GM19468 (cell line): ENCODE measurements around the gene PCDHGB7.
"Not testable (repeated sequence)": the region's sequence is repeated elsewhere in the genome, so short reads cannot be mapped to it uniquely, and the experiment has no call there.

Experiments
- ATAC-seq: cut with Tn5 transposase; IDR thresholded peaks from one replicate; pipeline ENCODE4 v1.9.1; 2021; ENCODE audit warnings: mild to moderate bottlenecking, moderate library complexity, moderate number of reproducible peaks; ENCODE audit not compliant: unreplicated experiment; ENCODE audit errors: extremely low read depth

PCDHGB7 gene

DNA sequence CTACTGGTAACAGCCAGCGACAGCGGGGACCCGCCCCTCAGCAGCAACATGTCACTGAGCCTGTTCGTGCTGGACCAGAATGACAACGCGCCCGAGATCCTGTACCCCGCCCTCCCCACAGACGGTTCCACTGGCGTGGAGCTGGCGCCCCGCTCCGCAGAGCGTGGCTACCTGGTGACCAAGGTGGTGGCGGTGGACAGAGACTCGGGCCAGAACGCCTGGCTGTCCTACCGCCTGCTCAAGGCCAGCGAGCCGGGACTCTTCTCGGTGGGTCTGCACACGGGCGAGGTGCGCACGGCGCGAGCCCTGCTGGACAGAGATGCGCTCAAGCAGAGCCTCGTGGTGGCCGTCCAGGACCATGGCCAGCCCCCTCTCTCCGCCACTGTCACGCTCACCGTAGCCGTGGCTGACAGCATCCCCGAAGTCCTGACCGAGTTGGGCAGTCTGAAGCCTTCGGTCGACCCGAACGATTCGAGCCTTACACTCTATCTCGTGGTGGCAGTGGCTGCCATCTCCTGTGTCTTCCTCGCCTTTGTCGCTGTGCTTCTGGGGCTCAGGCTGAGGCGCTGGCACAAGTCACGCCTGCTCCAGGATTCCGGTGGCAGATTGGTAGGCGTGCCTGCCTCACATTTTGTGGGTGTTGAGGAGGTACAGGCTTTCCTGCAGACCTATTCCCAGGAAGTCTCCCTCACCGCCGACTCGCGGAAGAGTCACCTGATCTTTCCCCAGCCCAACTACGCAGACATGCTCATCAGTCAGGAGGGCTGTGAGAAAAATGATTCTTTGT, 22.9 kb upstream of the PCDHGB7 start:
- ATAC-seq, result not testable (repeated sequence)

DNA sequence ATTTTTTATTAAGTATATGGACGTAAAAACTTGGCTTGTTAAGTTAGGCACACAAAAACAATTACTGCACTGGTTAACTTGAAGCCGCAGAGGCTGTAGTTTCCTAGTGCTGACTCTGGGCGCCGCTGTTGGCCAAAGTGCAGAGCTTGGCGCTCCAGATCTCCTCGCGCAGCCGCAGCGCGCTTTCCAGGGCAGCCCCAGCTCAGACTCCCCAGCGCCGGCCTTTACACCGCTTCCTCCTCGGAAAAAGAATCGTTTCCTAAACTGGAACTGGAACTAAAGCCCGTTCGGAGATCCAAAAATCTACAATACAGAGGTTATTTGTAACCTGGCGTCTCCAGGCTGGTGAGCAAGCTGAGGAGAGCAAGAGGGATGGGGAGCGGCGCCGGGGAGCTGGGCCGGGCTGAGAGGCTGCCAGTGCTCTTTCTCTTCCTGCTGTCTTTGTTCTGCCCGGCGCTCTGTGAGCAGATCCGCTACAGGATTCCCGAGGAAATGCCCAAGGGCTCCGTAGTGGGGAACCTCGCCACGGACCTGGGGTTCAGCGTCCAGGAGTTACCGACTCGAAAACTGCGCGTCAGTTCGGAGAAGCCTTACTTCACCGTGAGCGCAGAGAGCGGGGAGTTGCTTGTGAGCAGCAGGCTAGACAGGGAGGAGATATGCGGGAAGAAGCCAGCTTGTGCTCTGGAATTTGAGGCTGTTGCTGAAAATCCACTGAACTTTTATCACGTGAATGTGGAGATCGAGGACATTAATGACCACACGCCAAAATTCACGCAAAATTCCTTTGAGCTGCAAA, 19.5 kb upstream of the PCDHGB7 start, which contains the start of gene PCDHGB5:
TSS of gene PCDHGB5 (plus strand) at position 192 of the 796 bp plus-strand sequence. CDS start at position 373, 181 bp downstream.
- peak; percentile 70 for ATAC-seq

DNA sequence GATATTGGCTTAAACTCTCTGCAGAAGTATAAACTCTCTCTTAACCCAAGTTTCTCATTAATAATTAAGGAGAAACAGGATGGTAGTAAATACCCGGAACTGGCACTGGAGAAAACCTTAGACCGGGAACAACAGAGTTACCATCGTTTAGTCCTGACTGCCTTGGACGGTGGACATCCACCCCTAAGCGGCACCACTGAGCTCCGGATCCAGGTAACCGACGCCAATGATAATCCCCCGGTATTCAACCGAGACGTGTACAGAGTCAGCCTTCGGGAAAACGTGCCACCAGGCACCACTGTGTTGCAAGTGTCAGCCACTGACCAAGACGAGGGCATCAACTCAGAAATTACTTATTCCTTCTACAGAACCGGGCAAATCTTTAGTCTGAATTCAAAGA, 18.9 kb upstream of the PCDHGB7 start:
- ATAC-seq, result no peak

DNA sequence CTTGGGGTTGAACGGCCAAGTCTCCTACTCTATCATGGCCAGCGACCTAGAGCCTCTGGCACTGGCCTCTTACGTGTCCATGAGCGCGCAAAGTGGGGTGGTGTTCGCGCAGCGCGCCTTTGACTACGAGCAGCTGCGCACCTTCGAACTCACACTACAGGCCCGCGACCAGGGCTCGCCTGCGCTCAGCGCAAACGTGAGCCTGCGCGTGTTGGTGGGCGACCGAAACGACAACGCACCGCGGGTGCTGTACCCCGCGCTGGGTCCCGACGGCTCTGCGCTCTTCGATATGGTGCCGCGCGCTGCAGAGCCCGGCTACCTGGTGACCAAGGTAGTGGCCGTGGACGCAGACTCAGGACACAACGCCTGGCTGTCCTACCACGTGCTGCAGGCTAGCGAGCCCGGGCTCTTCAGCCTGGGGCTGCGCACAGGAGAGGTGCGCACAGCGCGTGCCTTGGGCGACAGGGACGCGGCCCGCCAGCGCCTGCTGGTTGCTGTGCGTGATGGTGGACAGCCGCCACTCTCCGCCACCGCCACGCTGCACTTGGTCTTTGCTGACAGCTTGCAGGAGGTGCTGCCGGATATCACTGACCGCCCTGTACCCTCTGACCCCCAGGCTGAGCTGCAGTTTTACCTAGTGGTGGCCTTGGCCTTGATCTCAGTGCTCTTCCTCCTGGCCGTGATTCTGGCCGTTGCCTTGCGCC, 17.8 kb upstream of the PCDHGB7 start:
- no peak for ATAC-seq

DNA sequence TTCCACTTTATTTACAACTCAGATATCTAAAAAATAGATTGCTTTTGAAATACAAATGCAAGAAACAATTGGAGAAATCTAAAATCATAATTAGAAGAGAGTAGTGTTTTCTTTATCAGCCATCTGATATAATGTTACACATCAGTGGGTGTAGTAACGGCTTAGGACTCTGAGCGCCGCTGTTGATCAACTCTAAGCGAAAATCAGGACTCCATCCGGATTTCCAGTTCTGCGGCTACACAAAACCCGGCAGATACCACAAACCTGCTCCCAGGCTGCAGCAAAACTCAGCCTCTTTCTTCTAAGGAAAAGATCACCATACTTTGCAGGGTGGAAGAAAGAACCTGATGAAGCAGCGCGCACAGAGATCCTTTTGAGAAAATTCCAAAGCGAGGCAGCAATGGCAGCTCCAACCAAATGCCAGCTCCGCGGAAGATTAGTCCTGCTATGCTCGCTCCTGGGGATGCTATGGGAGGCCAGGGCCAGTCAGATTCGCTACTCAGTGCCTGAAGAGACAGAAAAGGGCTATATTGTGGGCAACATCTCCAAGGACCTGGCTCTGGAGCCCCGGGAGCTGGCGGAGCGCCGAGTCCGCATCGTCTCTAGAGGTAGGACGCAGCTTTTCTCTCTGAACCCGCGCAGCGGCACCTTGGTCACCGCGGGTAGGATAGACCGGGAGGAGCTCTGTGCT, 14.8 kb upstream of the PCDHGB7 start, which contains the start of gene PCDHGA9:
TSS of gene PCDHGA9 (plus strand) at position 226 of the 691 bp plus-strand sequence. CDS start at position 401, 175 bp downstream.
- no peak for ATAC-seq

DNA sequence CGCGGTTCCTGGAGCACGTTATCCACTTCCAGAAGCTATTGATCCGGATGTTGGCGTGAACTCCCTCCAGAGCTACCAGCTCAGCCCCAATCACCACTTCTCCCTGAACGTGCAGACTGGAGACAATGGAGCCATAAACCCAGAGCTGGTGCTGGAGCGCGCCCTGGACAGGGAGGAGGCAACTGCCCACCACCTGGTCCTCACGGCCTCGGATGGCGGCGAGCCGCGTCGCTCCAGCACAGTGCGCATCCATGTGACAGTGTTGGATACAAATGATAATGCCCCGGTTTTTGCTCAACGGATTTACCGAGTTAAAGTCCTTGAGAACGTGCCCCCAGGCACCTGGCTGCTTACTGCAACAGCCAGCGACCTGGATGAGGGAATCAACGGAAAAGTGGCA, 14.1 kb upstream of the PCDHGB7 start:
- no peak for ATAC-seq

DNA sequence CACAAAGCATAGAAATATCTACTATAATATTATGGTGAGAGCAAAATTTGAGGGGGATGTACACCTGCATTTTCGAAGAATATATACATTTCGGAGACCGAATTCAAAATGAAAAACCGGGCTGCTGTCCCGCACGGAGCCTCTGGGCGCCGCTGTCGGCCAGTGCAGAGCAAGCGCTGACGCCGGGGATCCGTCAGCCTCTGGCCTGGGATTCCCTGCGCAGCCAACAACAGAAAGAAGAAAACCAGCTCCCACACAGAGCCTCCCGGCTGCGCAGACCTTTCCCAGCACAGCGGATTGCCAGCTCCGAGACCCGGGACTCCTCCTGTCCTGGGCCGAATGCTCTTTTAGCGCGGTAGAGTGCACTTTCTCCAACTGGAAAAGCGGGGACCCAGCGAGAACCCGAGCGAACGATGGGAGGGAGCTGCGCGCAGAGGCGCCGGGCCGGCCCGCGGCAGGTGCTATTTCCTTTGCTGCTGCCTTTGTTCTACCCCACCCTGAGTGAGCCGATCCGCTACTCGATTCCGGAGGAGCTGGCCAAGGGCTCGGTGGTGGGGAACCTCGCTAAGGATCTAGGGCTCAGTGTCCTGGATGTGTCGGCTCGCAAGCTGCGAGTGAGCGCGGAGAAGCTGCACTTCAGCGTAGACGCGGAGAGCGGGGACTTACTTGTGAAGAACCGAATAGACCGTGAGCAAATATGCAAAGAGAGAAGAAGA, 9.5 kb upstream of the PCDHGB7 start, which contains the start of gene PCDHGB6:
TSS of gene PCDHGB6 (plus strand) at position 232 of the 716 bp plus-strand sequence. CDS start at position 414, 182 bp downstream.
- ATAC-seq, result not testable (repeated sequence)

DNA sequence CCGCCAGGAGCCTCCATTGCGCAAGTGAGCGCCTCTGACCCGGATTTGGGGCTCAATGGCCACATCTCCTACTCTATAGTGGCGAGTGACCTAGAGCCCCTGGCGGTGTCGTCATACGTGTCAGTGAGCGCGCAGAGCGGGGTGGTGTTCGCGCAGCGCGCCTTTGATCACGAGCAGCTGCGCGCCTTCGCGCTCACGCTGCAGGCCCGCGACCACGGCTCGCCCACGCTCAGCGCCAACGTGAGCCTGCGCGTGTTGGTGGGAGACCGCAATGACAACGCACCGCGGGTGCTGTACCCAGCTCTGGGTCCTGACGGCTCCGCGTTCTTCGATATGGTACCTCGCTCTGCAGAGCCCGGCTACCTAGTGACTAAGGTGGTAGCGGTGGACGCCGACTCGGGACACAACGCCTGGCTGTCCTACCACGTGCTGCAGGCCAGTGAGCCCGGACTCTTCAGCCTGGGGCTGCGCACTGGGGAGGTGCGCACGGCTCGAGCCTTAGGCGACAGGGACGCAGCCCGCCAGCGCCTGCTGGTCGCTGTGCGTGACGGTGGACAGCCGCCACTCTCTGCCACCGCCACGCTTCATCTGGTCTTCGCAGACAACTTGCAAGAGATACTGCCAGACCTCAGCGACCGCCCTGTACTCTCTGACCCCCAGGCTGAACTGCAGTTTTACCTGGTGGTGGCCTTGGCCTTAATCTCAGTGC, 7.7 kb upstream of the PCDHGB7 start:
- no peak for ATAC-seq

DNA sequence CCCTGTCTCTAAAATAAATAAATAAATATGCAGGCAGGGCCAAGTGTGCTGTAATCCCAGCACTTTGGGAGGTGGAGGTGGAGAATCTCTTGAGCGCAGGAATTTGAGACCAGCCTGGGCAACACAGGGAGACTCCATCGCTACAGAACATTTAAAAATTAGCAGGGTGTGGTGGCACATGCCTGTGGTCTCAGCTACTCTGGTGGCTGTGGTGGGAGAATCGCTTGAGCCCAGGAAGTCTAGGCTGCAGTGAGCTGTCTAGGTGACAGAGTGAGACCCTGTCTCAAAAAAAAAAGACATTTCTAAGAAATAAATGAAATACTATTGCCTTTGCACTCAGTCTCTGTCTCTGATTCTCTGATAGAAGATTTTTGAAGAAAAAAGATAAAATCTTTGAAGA, 5.9 kb upstream of the PCDHGB7 start:
- ATAC-seq, result no peak

DNA sequence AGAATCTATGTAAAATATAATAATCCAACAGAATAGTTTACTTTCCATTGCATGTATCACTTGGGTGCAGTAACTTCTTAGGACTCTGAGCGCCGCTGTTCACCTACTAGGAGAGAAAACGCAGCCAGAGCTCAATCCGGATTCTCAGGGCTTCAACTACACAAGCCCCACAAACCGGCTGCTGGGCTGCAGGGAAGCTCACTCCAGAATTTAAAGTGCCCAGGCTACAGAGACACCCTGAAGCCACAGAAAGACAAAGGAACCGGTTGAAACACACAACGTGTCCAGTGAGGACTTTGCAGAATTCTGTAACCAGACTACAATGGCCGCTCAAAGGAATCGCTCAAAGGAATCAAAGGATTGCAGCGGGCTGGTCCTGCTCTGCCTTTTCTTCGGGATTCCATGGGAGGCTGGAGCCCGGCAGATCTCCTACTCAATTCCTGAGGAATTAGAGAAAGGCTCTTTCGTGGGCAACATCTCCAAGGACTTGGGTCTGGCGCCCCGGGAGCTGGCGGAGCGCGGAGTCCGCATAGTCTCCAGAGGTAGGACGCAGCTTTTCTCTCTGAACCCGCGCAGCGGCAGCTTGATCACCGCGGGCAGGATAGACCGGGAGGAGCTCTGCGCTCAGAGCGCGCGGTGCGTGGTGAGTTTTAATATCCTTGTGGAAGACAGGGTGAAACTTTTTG, 4.5 kb upstream of the PCDHGB7 start, which contains the start of gene PCDHGA10:
TSS of gene PCDHGA10 (plus strand) at position 134 of the 686 bp plus-strand sequence. CDS start at position 323, 189 bp downstream.
- peak; percentile 53 for ATAC-seq

DNA sequence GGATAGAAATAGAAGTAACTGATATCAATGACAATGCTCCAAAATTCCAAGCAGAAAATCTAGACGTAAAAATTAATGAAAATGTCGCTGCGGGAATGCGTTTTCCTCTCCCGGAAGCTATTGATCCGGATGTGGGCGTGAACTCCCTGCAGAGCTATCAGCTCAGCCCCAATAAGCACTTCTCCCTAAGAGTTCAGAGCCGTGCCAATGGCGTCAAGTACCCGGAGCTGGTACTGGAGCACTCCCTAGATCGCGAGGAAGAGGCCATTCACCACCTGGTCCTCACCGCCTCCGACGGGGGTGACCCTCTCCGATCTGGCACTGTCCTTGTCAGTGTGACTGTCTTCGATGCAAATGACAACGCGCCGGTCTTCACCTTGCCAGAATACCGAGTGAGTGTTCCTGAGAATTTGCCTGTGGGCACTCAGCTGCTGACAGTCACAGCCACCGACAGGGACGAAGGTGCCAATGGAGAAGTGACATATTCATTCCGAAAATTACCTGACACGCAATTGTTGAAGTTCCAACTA, 3.9 kb upstream of the PCDHGB7 start:
- ATAC-seq, result no peak

DNA sequence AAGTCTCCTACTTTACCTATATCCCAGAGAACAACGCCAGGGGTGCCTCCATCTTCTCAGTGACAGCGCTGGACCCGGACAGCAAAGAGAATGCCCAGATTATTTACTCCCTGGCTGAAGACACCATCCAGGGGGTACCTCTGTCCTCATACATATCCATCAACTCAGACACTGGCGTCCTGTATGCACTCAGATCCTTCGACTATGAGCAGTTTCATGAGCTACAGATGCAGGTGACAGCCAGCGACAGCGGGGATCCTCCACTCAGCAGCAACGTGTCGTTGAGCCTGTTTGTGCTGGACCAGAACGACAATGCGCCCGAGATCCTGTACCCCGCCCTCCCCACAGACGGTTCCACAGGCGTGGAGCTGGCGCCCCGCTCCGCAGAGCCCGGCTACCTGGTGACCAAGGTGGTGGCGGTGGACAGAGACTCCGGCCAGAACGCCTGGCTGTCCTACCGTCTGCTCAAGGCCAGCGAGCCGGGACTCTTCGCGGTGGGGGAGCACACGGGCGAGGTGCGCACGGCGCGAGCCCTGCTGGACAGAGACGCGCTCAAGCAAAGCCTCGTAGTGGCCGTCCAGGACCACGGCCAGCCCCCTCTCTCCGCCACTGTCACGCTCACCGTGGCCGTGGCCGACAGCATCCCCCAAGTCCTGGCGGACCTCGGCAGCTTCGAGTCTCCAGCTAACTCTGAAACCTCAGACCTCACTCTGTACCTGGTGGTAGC, 2.8 kb upstream of the PCDHGB7 start:
- not testable (repeated sequence) for ATAC-seq

DNA sequence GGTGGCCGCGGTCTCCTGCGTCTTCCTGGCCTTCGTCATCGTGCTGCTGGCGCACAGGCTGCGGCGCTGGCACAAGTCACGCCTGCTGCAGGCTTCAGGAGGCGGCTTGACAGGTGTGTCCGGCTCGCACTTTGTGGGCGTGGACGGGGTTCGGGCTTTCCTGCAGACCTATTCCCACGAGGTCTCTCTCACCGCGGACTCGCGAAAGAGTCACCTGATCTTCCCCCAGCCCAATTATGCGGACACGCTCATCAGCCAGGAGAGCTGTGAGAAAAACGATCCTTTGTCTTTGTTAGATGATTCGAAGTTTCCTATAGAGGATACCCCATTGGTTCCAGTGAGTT, 2.2 kb upstream of the PCDHGB7 start:
- ATAC-seq, result not testable (repeated sequence)

DNA sequence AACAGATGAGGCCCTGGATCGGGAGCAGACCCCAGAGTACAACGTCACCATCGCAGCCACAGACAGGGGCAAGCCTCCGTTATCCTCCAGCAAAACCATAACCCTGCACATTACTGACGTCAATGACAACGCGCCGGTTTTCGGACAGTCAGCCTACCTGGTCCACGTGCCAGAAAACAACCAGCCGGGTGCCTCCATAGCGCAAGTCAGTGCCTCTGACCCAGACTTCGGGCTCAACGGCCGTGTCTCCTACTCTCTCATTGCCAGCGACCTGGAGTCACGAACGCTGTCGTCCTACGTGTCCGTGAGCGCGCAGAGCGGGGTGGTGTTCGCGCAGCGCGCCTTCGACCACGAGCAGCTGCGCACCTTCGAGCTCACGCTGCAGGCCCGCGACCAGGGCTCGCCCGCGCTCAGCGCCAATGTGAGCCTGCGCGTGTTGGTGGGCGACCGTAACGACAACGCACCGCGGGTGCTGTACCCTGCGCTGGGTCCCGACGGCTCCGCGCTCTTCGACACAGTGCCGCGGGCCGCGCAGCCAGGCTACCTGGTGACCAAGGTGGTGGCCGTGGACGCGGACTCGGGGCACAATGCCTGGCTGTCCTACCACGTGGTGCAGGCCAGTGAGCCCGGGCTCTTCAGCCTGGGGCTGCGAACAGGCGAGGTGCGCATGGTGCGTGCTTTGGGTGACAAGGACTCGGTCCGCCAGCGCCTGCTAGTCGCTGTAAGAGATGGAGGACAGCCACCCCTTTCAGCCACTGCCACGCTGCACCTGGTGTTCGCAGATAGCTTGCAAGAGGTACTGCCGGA, 1.8 kb downstream of the PCDHGB7 start:
- ATAC-seq, result no peak

DNA sequence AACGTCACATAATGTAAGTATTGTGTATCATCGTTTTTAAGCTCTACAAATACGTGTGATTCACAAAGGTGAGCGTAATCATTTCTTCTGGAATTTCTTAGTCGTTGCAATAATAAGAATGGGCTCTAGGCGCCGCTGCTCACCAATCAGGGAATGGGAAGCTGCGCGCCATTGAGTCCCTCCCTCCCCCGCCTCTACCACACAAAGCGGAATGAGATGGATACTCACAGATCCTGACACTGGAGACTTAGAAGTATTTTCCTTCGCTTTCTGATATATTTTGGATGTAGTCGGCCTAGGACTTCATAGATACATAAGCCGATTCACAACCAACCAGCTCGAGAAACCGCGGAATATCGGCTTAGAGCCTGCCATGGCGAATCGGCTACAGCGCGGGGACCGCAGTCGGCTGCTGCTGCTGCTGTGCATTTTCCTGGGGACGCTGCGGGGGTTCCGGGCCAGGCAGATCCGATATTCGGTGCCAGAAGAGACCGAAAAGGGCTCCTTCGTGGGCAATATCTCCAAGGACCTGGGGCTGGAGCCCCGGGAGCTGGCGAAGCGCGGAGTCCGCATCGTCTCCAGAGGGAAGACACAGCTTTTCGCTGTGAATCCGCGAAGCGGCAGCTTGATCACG, 3.5 kb downstream of the PCDHGB7 start, which contains the start of gene PCDHGA11:
TSS of gene PCDHGA11 (plus strand) at position 197 of the 634 bp plus-strand sequence. CDS start at position 374, 177 bp downstream.
- no peak for ATAC-seq

DNA sequence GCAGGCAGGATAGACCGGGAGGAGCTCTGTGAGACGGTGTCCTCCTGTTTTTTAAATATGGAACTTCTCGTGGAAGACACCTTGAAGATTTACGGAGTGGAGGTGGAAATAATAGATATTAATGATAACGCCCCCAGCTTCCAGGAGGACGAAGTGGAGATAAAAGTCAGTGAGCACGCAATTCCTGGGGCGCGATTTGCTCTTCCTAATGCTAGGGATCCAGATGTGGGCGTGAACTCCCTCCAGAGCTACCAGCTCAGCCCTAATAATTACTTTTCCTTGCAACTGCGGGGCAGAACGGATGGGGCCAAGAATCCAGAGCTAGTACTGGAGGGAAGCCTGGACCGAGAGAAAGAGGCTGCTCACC, 4.0 kb downstream of the PCDHGB7 start:
- ATAC-seq, result no peak
